HG02642 (cell line): Measurements from ENCODE around the gene CLDN6.

Experiments
- ATAC-seq: cut with Tn5 transposase; IDR thresholded peaks from one replicate; pipeline ENCODE4 v1.9.1; 2021; ENCODE audit warnings: mild to moderate bottlenecking; ENCODE audit not compliant: unreplicated experiment, poor library complexity

CLDN6 gene

DNA sequence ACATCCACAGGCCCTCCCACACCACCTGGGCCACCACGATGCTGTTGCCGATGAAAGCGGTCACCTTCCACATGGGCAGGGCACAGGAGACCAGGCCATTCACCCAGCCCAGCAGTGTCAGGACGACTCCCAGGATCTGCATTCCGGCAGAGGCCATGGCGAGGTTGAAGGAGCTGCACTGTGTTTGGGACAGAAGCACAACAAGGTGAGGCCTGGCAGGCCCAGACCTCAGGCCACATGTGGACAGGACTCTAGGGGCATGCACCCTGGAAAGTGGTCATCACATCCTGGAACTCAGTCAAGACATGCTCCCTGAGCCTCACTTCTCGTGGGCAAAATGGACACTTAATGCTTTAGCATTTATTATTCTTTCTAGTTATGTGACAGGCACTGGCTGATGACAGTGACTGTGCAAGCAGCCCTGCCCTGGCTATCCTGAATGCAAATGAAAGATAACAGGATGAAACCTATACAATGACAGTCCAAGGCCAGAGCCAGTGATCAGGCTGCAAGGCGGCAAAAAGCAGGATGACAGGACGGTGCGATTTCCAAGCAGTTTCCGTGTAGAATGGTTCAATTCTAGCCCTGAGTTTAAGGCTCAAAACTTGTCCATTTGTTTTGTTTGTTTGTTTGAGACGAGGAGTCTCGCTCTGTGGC, 2.0 kb downstream of the CLDN6 start:
- no peak for ATAC-seq

GRCh38 chr16:3014971-3015370, 3.0 kb downstream of the CLDN6 start:
- no peak for ATAC-seq

- no peak for ATAC-seq
Observed at GRCh38 chr16:3013998-3014690, 3.8 kb downstream of the CLDN6 start.

GRCh38 chr16:3013491-3013951, 4.5 kb downstream of the CLDN6 start:
- ATAC-seq: no peak

GRCh38 chr16:3012828-3013420, 5.1 kb downstream of the CLDN6 start, which contains the start of gene CLDN9:
TSS of gene CLDN9 (plus strand) at chr16:3012923. CDS start at chr16:3013363, 440 bp downstream.
- no peak for ATAC-seq

- no peak for ATAC-seq
Observed at GRCh38 chr16:3012246-3012645, 5.7 kb downstream of the CLDN6 start.

DNA sequence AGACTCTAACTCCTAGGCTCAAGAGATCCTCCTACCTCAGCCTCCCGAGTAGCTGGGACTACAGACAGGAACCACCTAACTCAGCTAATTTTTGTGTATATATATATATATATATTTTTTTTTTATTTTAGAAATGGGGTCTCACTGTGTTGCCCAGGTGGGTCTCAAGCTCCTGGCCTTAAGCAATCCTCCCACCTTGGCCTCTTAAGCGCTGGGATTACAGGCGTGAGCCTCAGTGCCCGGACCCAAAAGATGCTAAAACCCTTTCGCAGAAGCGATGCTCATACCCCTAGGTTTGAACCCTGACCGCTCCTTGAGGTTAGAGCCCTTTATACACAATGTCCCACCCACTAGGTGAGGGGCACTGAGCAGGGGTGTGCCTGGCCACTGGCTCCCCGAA, 7.5 kb downstream of the CLDN6 start:
- ATAC-seq: no peak

- no peak for ATAC-seq
Observed at GRCh38 chr16:3009568-3010390, 8.2 kb downstream of the CLDN6 start.

- no peak for ATAC-seq
Observed at GRCh38 chr16:3008690-3009037, 9.3 kb downstream of the CLDN6 start.

GRCh38 chr16:3007957-3008689, 9.9 kb downstream of the CLDN6 start:
- no peak for ATAC-seq

DNA sequence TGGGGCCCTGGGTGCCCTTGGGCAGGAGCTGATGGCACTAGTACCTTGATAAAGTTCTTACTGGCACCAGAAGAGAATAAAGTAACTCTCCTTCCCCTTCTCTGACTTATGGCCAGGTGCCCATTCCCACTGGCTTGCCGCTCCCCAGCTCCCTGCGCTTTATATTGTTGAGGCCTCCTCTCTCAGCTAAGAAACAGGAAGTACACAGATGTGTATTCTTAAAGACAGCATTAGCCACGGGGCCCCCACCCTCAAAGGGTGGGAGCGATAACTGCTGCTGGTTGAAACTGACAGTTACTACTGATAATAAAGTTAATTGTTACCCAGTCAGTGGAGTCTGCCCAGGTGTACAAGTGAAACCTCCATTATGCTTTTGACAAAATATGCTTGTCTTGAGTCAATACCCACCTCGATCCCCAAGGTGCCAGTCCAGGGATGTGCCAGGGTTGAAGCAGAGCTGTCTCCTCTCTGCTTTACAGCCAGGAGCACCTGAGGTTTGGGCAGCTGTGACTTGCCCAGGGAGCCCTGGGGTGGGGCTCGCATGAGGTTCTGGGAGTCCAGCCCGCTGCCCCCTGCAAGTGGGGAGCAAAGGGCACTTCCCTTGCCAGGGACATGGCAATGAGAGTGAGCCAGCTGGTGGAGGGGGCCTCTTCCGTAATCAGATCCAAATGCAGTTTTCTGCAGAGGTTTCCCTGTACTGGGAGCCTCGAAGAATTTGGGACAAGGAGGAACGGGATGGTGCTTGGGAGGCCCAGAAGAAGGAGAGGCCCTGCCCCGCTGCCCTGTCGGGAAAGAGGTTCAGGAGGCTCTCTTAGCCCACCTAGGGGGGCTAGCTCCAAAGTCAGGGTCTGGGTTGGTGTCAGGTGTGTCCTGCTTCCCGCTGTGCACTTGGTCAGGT, 10.7 kb downstream of the CLDN6 start:
- ATAC-seq: no peak

DNA sequence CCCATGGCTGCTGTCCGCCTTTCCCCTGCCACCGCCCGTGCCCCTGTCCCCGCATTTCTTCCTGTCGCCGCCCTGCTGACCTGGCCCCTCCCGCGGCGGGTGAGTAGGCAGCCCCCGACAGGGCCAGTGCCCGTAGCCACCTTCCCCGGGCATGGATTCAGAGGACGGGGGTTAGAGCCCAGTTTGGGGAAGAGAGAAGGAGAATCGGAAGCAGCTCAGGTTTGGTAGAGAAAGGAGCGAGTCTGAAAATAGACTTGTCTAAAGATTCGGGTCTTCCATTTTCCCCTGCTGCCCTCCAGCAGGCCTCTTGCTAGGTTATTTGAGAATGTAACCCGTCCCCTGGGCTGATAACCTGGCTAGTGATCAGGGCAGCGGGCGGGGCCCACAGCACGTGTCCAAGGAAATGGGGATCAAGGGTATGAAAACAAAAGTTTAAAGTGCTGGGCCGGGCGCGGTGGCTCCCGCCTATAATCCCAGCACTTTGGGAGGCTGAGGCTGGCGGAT, 13.2 kb downstream of the CLDN6 start:
- ATAC-seq: no peak

- ATAC-seq: peak; percentile 16
Observed at GRCh38 chr16:3004319-3004718, 13.7 kb downstream of the CLDN6 start.

DNA sequence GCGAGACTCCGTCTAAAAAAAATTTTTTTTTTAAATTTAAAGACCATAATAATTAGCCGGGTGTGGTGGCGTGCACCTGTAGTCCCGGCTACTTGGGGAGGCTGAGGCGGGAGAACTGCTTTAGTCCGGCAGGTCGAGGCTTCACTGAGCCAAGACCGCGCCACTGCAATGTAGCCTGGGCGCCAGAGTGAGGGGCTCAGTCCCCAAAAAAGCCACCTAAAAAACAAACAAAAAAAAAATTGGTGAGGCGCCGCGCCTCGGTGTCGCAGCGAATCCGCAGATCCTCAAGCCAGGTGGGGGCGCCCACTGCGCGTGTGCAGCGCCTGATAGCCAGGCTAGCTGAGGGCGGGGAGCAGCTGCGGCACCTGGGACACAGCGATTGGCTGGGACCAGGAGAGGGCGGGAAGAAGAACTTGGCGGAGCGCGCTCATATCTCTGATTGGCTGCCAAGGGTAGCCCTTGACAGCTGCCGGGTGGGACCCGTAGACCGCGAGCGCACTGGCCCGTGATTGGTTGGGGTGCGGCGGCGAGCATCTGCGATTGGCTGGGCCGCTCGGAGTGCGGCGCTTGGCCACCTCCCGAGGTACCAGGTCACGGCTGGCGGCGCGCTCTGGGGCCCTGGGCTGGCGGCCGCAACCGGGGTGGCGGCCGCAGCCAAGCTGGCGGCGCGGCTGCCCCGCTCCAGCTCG, 14.3 kb downstream of the CLDN6 start:
- peak; percentile 96 for ATAC-seq

- ATAC-seq: no peak
Observed at GRCh38 chr16:3001316-3001715, 16.7 kb downstream of the CLDN6 start.

DNA sequence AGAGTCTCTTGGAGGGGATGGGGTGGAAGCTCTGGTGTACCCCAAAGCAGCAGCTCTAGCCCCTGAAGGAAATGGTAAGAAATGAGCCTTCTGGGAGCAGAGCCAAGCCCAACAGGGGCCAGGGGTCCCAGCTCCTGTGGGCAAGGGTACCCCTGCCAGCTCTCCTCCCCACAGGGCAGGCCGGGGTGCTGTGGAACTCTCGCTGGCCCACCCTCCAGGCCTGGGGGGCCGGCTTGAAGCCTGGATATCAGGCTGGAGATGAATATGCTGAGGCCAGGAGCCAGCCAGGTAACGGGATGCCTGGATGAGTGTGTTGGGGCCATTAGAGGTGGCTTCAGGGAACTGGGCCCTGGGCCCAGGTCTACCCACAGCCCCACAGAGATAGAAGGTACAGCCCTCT, 17.4 kb downstream of the CLDN6 start:
- no peak for ATAC-seq

DNA sequence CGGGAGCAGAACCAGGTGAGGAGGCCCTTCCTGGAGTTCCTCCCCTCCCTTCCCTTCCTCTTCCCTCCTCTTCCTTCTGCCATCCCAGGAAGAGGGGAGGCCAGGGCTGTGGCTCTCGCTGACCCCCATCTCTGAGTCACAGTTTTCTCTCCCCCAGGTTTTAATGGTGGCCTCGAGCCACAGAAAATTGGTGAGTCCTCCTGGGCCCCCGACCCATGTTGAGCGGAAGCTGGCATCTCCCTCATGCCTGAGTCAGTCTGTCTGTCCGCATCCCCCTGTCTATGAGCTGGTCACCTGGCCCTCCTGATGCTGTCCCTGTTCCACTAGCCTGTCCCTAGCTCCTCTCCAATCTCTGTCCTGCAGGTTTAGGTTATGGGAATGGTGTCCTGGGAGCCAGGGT, 18.1 kb downstream of the CLDN6 start:
- ATAC-seq: no peak

DNA sequence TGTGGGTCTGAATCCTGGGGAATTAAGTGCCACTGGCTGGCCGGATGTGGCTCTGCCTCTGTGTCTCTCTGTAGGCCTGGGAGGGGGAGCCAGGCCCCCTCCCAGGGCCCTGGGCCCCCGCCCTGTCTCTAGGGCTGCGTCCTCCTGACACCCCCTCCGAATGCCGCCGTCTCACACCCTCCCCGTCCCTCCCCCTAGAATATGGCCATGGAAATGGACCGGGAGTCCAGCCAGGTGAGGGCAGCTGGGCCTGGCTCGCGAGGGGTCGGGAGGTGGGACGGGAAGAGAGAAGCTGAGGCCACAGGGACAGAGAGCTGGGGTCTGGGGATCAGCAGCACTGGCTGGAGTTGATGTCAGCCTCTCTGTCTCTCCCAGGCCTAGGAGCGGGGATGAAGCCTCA, 21.7 kb downstream of the CLDN6 start:
- no peak for ATAC-seq
